Endothelial cell of umbilical vein (primary cell): Measurements from ENCODE around the gene HIP1. TPM values are rescaled to one million over a fixed set of nuclear protein-coding genes. Genes with fewer than 3 reads are reported as not detected.

Experiments used
- BruUV-seq: library from RNA; stranded (reverse); fragments of 400-500 nt; replicated peaks from 2 replicates; lab custom pipeline; 2021; lab: Mats Ljungman, UMichigan
- CTCF ChIA-PET: fragments of 300-600, 350-600 bp; sonication (Branson Sonifier 250); formaldehyde crosslinking; loops from one replicate; lab custom pipeline; 2021; ENCODE audit warnings: antibody characterized with exemption, inconsistent platforms; lab: Charles Lee
- POLR2A ChIA-PET: fragments of 300-600, 350-600 bp; sonication (Branson Sonifier 250); formaldehyde crosslinking; loops from one replicate; lab custom pipeline; 2021; ENCODE audit warnings: antibody characterized with exemption, inconsistent platforms; lab: Charles Lee
- DNase-seq: peaks from one replicate; pipeline ENCODE4 v3.0.0-alpha.2; 2011; ENCODE audit warnings: low read depth, low spot score
- FAIRE-seq: peaks from 2 replicates; lab custom pipeline; 2011; peaks lifted over from hg19 to GRCh38; lab: Jason Lieb, UNC
- H2AFZ ChIP-seq: 2 replicates; pipeline ENCODE4 v1.6.0; 2012; ENCODE audit warnings: low read depth, low read length, control low read depth, inconsistent platforms
- H3K27ac ChIP-seq: 2 replicates; pipeline ENCODE4 v1.5.1; 2011; ENCODE audit warnings: low read depth, mild to moderate bottlenecking, control low read depth, low read length, moderate library complexity; ENCODE audit not compliant: insufficient read depth
- H3K27me3 ChIP-seq, 2 experiments: 2 replicates each; pipeline versions ENCODE4 v1.6.0 to v1.6.1; 2011; ENCODE audit warnings: low read length in 2 of 2, mixed read lengths in 1 of 2; ENCODE audit not compliant: control insufficient read depth in 2 of 2, insufficient read depth in 2 of 2
- H3K36me3 ChIP-seq, 2 experiments: 2 replicates in 1 of 2; 3 replicates in 1 of 2; pipeline ENCODE4 v1.5.1; 2011; ENCODE audit warnings: low read length in 2 of 2, mild to moderate bottlenecking in 1 of 2, moderate library complexity in 1 of 2; ENCODE audit not compliant: control insufficient read depth in 2 of 2, insufficient read depth in 2 of 2; ENCODE audit errors: extremely low read depth in 1 of 2
- H3K4me1 ChIP-seq: 3 replicates; pipeline ENCODE4 v1.5.1; 2011; ENCODE audit warnings: mild to moderate bottlenecking, low read length; ENCODE audit not compliant: control insufficient read depth, insufficient read depth; ENCODE audit errors: extremely low read depth
- H3K4me2 ChIP-seq: 2 replicates; pipeline ENCODE4 v1.6.1; 2011; ENCODE audit warnings: low read length, control low read depth, mixed read lengths; ENCODE audit not compliant: insufficient read depth
- H3K4me3 ChIP-seq, 3 experiments: fragments of 200-600 bp in 1 of 3; sonication (generic), shearing (Covaris generic) in 1 of 3; replicated peaks in 1 of 3; 2 replicates each; pipeline ENCODE4 v1.5.1; 2011 to 2016; ENCODE audit warnings: control low read depth in 3 of 3, low read length in 3 of 3, mild to moderate bottlenecking in 2 of 3, inconsistent platforms in 1 of 3, low read depth in 1 of 3, moderate library complexity in 1 of 3; ENCODE audit not compliant: insufficient read depth in 1 of 3
- H3K79me2 ChIP-seq: 2 replicates; pipeline ENCODE4 v1.6.0; 2012; ENCODE audit warnings: low read length, inconsistent platforms; ENCODE audit not compliant: control insufficient read depth, insufficient read depth
- H3K9ac ChIP-seq: replicated peaks from 2 replicates; pipeline ENCODE3; 2011; ENCODE audit warnings: low read length, control low read depth; ENCODE audit not compliant: insufficient read depth; ENCODE audit errors: extremely low read depth
- H3K9me1 ChIP-seq: replicated peaks from 3 replicates; pipeline ENCODE4 v1.6.0; 2011; ENCODE audit warnings: mild to moderate bottlenecking, low read length; ENCODE audit not compliant: control insufficient read depth, insufficient read depth; ENCODE audit errors: extremely low read depth
- H3K9me3 ChIP-seq: replicated peaks from 2 replicates; pipeline ENCODE4 v1.5.1; 2012; ENCODE audit warnings: low read length, inconsistent platforms; ENCODE audit not compliant: control insufficient read depth, insufficient read depth
- H4K20me1 ChIP-seq: replicated peaks from 2 replicates; pipeline ENCODE3; 2011; ENCODE audit warnings: mild to moderate bottlenecking, low read length; ENCODE audit not compliant: control insufficient read depth, insufficient read depth; ENCODE audit errors: extremely low read depth
- CTCF ChIP-seq, 2 donors: IDR thresholded peaks; 1 replicate in 1 of 2; 2 replicates in 1 of 2; pipeline ENCODE4 v1.5.1; 2011; ENCODE audit warnings: low read length in 2 of 2, mild to moderate bottlenecking in 2 of 2, moderate library complexity in 2 of 2, control low read depth in 1 of 2, inconsistent platforms in 1 of 2, low read depth in 1 of 2; ENCODE audit not compliant: insufficient read depth in 1 of 2; ENCODE audit errors: extremely low read depth in 1 of 2
- EZH2 ChIP-seq: IDR thresholded peaks from 2 replicates; pipeline ENCODE4 v1.6.1; 2012; ENCODE audit warnings: borderline replicate concordance, low read depth, mild to moderate bottlenecking, moderate library complexity, low read length, inconsistent platforms; ENCODE audit not compliant: severe bottlenecking
- FOS ChIP-seq: IDR thresholded peaks from 2 replicates; pipeline ENCODE4 v1.6.1; 2011; ENCODE audit warnings: mild to moderate bottlenecking, low read length, moderate library complexity, borderline replicate concordance; ENCODE audit not compliant: insufficient read depth
- GATA2 ChIP-seq: IDR thresholded peaks from 2 replicates; pipeline ENCODE4 v1.7.0; 2011; ENCODE audit warnings: low read depth, mild to moderate bottlenecking, moderate library complexity, mixed read lengths, low read length; ENCODE audit not compliant: insufficient read length, insufficient read depth
- JUN ChIP-seq: IDR thresholded peaks from 2 replicates; pipeline ENCODE4 v1.6.1; 2011; ENCODE audit warnings: borderline replicate concordance, low read depth; ENCODE audit not compliant: insufficient read length, insufficient read depth
- MAX ChIP-seq: IDR thresholded peaks from 2 replicates; pipeline ENCODE4 v1.6.1; 2011; ENCODE audit not compliant: insufficient read depth, insufficient read length
- MYC ChIP-seq: IDR thresholded peaks from one replicate; pipeline ENCODE4 v1.6.1; 2011; ENCODE audit warnings: mild to moderate bottlenecking, low read depth, low read length
- POLR2A ChIP-seq: IDR thresholded peaks from 2 replicates; pipeline ENCODE4 v1.6.1; 2012; ENCODE audit warnings: low read depth, mild to moderate bottlenecking, control low read depth, low read length
- POLR2AphosphoS5 ChIP-seq: IDR thresholded peaks from 2 replicates; pipeline ENCODE4 v1.6.1; 2012; ENCODE audit warnings: low read depth, mild to moderate bottlenecking, control low read depth, low read length, moderate library complexity; ENCODE audit not compliant: insufficient read depth
- dilution Hi-C: fragments of 300-500 bp; cut with MboI; formaldehyde crosslinking; loops from one replicate; pipeline ENCODE4 v1.15.0; 2019; ENCODE audit warnings: low sequenced_read_pairs; ENCODE audit not compliant: extremely low pct_ligation_motif_present
- intact Hi-C: fragments of 100-400 bp; cut with micrococcal nuclease; formaldehyde crosslinking; loops from one replicate; pipeline ENCODE4 v1.10.0; 2022
- polyA plus RNA-seq, 4 experiments: library from polyadenylated mRNA; depleted of rRNA in 3 of 4; stranded (reverse) in 3 of 4; unstranded in 1 of 4; fragments of >200 nt; gene quantifications; 2 replicates each; pipeline versions ENCODE4 v1.2.1 to v1.2.3, GENCODE V29; 2011 to 2012; ENCODE audit warnings: missing spikeins in 1 of 4
- total RNA-seq: library from RNA; stranded (reverse); gene quantifications from 2 replicates; pipeline ENCODE4 v1.2.3, GENCODE V29; 2021

The HIP1 gene
- total and polyA plus RNA-seq, 2 donors (not counting 3 experiments of a cell fraction or from before 2014, with no cell fraction given), result 23.7 to 47.6 TPM

DNA sequence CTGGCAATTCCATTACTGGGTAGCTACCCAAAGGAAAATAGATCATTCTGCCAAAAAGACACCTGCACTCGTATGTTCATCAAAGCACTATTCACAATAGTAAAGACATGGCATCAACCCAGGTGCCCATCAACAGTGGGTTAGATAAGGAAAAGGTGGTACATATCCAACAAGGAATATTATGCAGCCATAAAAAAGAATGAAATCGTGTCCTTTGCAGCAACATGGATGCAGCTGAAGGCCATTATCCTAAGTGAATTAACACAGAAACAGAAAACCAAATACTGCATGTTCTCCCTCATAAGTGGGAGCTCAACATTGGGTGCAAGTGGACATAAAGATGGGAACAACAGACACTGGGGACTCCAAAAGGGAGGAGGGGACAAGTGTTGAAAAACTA, 93.2 kb downstream of the HIP1 start:
- Histone ChIP-seq H3K27me3 (no peaks in the 10 kb centered on the region), H3K79me2 (no peaks in the 10 kb centered on the region), H3K27ac (no peak overlapping the region), H4K20me1 (no peaks in the 10 kb centered on the region), H3K36me3 (no peaks in the 10 kb centered on the region), H3K9ac (no peak overlapping the region), H3K9me1 (no peaks in the 10 kb centered on the region), H2AFZ (no peak overlapping the region), H3K4me3 (no peak overlapping the region), H3K4me1 (peaks cover 14% of the 10 kb centered on the region), H3K4me2 (no peak overlapping the region), H3K9me3 (no peaks in the 10 kb centered on the region)
- ChIA-PET CTCF (interaction anchor here (2.0 kb wide), 1 partner anchor 117 kb away, joined by 4 read pairs; no protein-coding TSS in a partner anchor), POLR2A (no interaction called here)
- dilution Hi-C loops, result no loop called here
- intact Hi-C loops, result no loop called here
- TF ChIP-seq MYC, result no peak
- DNase-seq, result no peak
- no peak for FAIRE-seq
- no TSS peak for BruUV-seq

DNA sequence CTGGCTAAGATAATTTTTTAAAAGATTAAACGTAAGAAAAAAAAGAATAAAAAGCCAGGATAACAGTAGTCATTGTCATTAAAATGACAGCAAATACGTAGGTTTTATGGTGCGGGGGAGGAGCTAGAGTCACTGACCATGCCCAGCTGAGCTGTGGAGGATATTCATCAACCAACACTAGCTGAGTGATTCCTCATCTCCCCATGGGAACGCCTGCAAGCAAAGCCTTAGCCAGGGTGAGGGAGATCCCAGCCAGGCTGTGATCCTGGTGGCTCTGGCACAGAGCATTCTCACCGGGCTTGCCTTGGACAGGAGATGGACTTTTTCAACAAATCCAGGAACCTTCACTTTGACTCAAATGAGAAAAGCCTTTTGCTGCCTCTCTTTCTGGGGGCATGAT, 94.2 kb downstream of the HIP1 start:
- H2AFZ ChIP-seq, result no peak overlapping the region
- CTCF ChIA-PET, result interaction anchor here (0.6 to 2.0 kb wide), 2 partner anchors 60 to 118 kb away, joined by 3 to 4 read pairs; no protein-coding TSS in a partner anchor
- no TSS peak for BruUV-seq
- H3K36me3 ChIP-seq, result no peaks in the 10 kb centered on the region
- intact Hi-C loops, result loop anchor here (5.0 kb wide), 1 partner anchor 113 kb away; no protein-coding TSS in a partner anchor
- no peaks in the 10 kb centered on the region for H3K9me3 ChIP-seq
- DNase-seq, result no peak
- no peaks in the 10 kb centered on the region for H4K20me1 ChIP-seq
- no peaks in the 10 kb centered on the region for H3K9me1 ChIP-seq
- no peak for TF ChIP-seq POLR2A
- TF ChIP-seq CTCF (IDR thresholded peaks at IDR 0.05; ENCODE audit: extremely low read depth in 1 of 2, insufficient read depth in 1 of 2, low read depth in 1 of 2, low read length in 2 of 2), result no peak
- TF ChIP-seq FOS, result no peak
- TF ChIP-seq EZH2, result no peak
- no peak for TF ChIP-seq POLR2AphosphoS5
- TF ChIP-seq MAX, result no peak
- no peak for TF ChIP-seq JUN
- TF ChIP-seq MYC, result no peak
- no peak for TF ChIP-seq GATA2
- no peak for FAIRE-seq
- H3K27me3 ChIP-seq, result no peaks in the 10 kb centered on the region
- H3K4me1 ChIP-seq, result peaks cover 8% of the 10 kb centered on the region
- H3K27ac ChIP-seq, result no peak overlapping the region
- no peak overlapping the region for H3K9ac ChIP-seq
- H3K4me2 ChIP-seq, result no peak overlapping the region
- dilution Hi-C loops, result no loop called here
- POLR2A ChIA-PET, result no interaction called here
- no peak overlapping the region for H3K4me3 ChIP-seq
- no peaks in the 10 kb centered on the region for H3K79me2 ChIP-seq
